ENCODE results near the gene OARD1. TPM values are rescaled to one million over a fixed set of nuclear protein-coding genes. Genes with fewer than 3 reads are reported as not detected.

Gene OARD1
- total RNA-seq, 1 donor from 2014 or later, result not detected

DNA sequence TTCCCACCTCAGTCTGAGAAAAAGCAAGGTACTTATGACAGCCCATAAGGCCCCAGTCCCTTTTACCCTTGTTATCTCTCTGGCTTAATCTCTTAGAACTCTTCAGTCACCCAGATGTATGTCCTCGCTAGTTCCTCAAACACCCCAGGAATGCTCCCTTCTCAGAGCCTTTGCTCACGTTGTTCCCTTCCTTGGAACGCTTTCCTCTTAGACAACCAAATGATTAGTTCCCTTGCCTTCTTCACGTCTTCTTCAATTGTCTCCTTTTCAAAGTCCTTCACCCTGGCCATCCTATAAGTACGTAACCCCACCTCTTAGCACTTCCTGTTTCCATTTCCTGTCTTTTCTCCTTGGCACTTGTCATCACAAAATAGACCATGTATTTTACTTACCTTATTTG is 20.3 kb downstream of the OARD1 start:
- no peaks in the 10 kb centered on the region for H3K36me3 ChIP-seq
- H3K4me3 ChIP-seq, result no peak overlapping the region
- no peaks in the 10 kb centered on the region for H3K27me3 ChIP-seq
- DNase-seq (ENCODE audit: low spot score in 2 of 2), result no peak
- no peaks in the 10 kb centered on the region for H3K9me3 ChIP-seq
- intact Hi-C loops (cut with DNase I), result no loop called here
- TF ChIP-seq CTCF (IDR thresholded peaks at IDR 0.05), result no peak
- no peak overlapping the region for H3K27ac ChIP-seq
- H3K4me1 ChIP-seq, result no peaks in the 10 kb centered on the region

DNA sequence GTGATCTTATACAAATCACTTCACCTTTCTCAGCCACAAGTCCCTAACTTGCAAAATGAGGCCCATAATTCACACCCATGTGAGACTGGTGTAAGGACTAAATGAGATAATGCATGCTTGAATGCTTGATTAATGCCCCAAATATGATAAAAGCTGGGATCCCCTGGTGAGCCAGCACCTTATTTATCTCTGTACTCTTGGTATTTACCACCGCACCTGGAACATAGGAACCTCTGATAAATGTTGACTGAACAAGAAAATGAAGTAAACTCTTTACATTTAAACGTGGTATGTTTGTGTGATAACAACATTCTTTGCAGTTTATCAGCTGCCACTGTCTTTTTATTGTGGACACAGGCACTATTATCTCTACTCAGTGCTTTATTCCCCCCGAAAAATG is 21.6 kb downstream of the OARD1 start:
- no peak for DNase-seq (ENCODE audit: low spot score in 2 of 2)

GRCh38 chr6:41049955-41050354 is 22.2 kb downstream of the OARD1 start:
- TF ChIP-seq CTCF (IDR thresholded peaks at IDR 0.05), result no peak
- no peak overlapping the region for H3K4me3 ChIP-seq
- no peaks in the 10 kb centered on the region for H3K9me3 ChIP-seq
- DNase-seq (ENCODE audit: low spot score in 2 of 2), result no peak
- H3K4me1 ChIP-seq, result no peaks in the 10 kb centered on the region
- H3K36me3 ChIP-seq, result no peaks in the 10 kb centered on the region
- intact Hi-C loops (cut with DNase I), result no loop called here
- no peak overlapping the region for H3K27ac ChIP-seq
- H3K27me3 ChIP-seq, result no peaks in the 10 kb centered on the region

More for the DNA sequence above, 21.6 kb downstream of the OARD1 start:
- no peak for TF ChIP-seq CTCF (IDR thresholded peaks at IDR 0.05)
- Histone ChIP-seq H3K27me3 (no peaks in the 10 kb centered on the region), H3K9me3 (no peaks in the 10 kb centered on the region), H3K4me1 (no peaks in the 10 kb centered on the region), H3K27ac (no peak overlapping the region), H3K36me3 (no peaks in the 10 kb centered on the region), H3K4me3 (no peak overlapping the region)
- intact Hi-C loops (cut with DNase I), result no loop called here

DNA sequence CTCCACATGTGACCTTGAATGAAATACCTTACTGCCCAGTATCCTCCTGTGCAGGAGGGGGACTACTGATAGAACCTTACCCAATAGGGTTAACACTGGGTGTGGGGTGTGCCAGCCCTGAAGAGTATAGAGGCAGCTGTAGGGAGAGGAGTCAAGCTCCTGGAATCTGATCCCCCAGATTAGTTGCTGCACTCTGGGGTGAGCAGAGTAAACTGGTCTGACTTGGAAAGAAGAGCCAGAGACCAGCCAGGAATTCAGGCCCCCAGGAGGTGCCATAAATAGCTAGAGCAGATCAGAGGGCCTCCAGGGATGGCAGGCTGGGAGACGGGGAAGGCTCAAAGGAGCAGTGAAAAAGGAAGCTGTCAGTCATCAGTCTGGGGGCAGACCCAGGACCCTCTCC is 22.6 kb downstream of the OARD1 start:
- no peak for DNase-seq (ENCODE audit: low spot score in 2 of 2)
- no peaks in the 10 kb centered on the region for H3K27me3 ChIP-seq
- H3K4me1 ChIP-seq, result no peaks in the 10 kb centered on the region
- no peaks in the 10 kb centered on the region for H3K9me3 ChIP-seq
- TF ChIP-seq CTCF (IDR thresholded peaks at IDR 0.05), result no peak
- H3K4me3 ChIP-seq, result no peak overlapping the region
- H3K36me3 ChIP-seq, result no peaks in the 10 kb centered on the region
- intact Hi-C loops (cut with DNase I), result no loop called here
- H3K27ac ChIP-seq, result no peak overlapping the region

DNA sequence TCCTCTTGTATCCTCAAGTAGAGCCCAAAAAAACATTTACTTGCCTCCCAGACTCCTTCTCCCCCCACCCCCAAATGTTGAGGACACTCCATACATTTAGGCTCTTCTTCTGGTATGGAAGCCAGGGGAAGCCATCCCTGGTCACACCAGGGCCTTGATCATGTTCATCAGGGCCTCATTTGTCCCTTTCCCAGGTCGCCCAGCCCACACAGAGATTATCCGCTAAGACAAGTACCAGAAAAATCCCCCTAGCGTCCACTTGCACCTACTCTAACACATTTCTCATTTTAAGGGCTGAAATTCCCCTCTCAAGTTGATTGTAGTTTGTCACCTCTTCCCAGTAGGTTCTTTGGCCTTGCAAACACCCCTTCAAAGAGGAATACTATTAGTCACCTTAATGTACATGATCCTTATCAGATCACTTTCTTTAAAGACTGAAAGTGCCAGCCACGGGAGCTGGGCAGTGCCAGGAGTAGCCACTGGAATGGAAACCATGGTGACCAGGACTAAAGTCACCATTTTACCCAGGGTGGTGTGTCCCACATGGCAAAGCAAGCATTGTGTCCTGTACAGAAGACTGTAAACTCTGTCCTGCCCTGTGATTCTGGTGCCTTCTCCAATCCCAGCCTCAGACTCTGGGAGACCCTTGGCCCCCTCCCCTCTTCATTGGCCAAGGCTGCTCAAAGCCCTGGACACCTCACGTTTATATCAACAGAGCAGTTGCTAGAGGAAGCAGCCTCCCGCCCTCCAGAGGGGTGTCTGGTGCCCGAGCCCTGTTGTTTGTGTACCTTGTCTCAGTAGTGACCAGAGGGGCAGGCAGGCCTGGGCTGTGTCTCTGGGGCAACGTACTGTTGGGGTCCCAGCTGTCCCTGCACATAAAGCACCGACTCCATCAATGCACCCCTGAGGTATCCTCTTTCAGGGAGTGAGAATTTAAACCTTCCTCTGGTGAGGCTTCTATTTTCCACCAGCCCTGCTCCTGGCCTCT is 24.1 kb downstream of the OARD1 start:
- no peak for TF ChIP-seq CTCF (IDR thresholded peaks at IDR 0.05)
- DNase-seq (ENCODE audit: low spot score in 2 of 2), result no peak
- Histone ChIP-seq H3K4me3 (no peak overlapping the region), H3K9me3 (no peaks in the 10 kb centered on the region), H3K27ac (no peak overlapping the region), H3K4me1 (no peaks in the 10 kb centered on the region), H3K27me3 (no peaks in the 10 kb centered on the region), H3K36me3 (no peaks in the 10 kb centered on the region)
- intact Hi-C loops (cut with DNase I), result no loop called here
